GM18511 (cell line): ENCODE results near the gene GTF2B.
"Not testable (repeated sequence)": the region's sequence is repeated elsewhere in the genome, so short reads cannot be mapped to it uniquely, and the experiment has no call there.

Experiments used
- ATAC-seq: cut with Tn5 transposase; IDR thresholded peaks from one replicate; pipeline ENCODE4 v1.9.1; 2021; ENCODE audit warnings: mild to moderate bottlenecking, moderate library complexity; ENCODE audit not compliant: unreplicated experiment

The GTF2B gene

DNA sequence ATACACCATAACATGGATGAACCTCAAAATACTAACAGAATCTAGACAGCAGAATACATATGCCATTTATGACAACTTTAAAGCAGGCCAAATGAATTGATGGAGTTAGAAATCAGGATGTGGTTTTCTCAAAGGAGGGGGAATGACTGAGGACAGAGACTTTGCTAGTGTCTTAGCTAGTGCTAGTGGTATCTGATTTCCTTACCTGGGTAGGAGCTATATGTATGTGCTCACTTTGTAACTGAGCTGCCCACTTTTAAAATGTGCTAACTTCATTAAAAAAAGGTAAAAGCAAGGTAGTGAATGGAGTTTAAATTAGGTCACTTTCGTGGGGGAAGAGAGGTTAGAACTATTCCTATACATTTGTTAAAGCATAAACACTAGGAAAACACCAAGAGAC is 2.6 kb downstream of the GTF2B start:
- ATAC-seq = no peak

GRCh38 chr1:88885933-88886332 is 5.4 kb downstream of the GTF2B start:
- no peak for ATAC-seq

DNA sequence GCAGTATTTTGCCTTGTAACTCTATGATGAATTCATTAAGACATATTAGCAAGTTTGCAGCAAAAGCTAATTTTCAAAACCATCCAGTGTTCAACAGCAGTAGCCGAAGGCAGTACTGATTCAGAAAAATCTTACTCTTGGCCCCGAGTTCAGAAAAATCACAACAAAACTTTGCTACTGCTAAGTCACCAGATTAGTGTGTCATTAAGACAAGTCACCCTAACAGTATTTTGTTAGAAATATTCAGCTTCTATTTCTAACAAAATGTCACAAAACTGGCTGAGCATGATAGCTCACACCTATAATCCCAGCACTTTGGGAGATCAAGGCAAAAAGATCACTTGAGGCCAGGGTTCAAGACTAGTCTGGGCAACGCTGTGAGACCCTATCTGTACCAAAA is 8.2 kb downstream of the GTF2B start:
- no peak for ATAC-seq

DNA sequence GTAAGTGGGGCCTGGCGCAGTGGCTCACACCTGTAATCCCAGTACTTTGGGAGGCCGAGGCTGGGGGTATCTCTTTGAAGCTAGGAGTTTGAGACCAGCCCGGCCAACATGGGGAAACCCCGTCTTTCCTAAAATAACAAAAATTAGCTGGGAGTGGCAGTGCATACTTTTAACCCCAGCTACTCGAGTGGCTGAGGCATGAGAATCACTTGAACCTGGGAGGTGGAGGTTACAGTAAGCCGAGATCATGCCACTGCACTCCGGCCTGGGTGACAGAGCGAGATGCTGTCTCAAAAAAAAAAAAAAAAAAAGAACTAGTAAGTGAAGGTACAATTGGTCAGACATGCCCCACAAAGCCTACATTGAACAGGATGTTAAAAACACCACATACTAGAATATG is 10.7 kb downstream of the GTF2B start:
- not testable (repeated sequence) for ATAC-seq

DNA sequence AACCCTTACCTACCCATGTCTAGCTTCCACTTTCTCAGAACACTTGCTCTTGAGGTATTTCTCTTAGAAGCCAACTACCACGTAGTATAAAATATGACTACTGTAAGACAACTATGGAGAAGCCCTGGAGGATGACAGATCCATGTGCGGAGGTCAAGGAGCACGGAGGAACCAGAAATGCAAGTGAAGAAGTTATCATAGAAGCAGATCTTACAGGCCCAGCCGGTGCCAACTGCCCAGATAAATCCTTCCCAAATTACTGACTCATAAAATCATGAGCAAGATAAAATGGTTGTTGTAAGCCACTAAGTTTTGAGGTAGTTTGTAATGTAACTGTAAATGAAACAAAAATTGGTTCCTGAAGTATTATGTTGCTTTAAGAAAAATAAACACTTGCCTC is 12.6 kb downstream of the GTF2B start:
- ATAC-seq = no peak

DNA sequence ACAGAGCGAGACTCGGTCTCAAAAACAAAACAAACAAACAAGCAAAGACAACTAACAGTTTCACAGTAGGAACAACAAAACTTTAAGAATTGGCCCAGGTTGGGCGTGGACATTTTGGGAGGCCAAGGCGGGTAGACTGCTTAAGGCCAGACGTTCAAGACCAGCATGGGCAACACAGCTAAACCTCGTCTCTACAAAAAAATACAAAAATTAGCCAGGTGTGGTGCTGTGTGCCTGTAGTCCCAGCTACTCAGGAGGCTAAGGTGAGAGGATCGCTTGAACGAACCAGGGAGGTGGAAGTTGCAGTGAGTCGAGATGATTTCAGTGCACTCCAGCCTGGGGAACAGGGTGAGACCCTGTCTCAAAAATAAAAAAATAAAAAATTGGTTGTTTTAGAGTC is 13.5 kb downstream of the GTF2B start:
- ATAC-seq = no peak

DNA sequence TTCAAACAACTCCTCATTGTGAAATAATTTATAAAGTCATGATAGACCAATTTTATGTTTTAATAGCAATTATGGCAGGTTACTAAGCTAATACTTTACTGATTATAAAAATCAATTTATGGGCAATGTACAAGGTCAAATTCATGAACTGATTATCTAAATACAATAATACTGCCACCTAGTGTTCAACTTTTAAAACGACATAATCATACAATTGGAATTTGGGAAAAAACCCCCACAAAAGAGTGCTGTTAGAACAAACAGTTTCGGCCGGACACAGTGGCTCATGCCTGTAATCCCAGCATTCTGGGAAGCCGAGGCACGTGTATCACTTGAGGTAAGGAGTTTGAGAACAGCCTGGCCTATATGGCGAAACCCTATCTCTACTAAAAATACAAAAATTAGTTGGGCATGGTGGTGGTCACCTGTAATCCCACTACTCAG is 14.0 kb downstream of the GTF2B start:
- no peak for ATAC-seq

- ATAC-seq = no peak
Observed at GRCh38 chr1:88876573-88877365, 14.6 kb downstream of the GTF2B start.

- no peak for ATAC-seq
Observed at GRCh38 chr1:88875595-88875994, 15.8 kb downstream of the GTF2B start.

DNA sequence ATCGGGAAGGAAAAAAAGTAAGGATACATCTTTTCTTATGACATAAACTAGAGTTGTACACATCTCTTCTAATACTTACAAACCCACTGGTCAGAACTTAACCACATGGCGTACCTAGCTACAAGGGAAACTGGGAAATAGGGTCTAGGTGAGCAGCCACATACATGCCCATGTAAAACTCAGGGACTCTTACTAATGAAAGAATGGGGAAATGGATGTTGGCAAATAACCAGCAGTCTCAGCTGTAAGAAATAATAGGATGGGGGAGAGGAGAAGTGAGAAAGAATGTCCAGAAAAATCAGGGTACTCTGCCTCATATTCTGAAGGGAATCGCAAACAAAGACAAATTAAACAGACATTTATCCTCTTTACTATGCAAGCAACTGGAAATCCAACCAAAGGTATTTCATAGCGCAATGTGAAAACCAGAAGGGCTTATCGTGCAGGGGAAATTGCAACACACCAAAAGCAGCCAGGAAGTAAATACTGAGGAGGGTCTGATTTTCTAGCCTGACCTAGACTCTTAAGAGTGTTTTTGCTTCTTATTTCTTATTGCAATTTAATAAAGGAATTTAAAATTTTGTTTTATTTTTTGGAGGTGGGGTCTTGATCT is 17.5 kb downstream of the GTF2B start:
- no peak for ATAC-seq

DNA sequence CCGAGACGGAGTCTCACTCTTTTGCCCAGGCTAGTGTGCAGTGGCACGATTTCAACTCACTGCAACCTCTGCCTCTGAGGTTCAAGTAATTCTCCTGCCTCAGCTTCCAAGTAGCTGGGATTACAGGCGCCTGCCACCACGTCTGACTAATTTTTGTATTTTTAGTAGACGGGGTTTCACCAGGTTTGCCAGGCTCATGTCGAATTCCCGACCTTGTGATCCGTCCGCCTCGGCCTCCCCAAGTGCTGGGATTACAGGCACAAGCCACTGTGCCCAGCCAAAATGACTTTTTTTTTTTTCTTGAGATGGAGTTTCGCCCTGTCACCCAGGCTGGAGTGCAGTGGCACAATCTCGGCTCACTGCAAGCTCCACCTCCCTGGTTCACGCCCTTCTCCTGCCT is 21.7 kb downstream of the GTF2B start:
- ATAC-seq = not testable (repeated sequence)

DNA sequence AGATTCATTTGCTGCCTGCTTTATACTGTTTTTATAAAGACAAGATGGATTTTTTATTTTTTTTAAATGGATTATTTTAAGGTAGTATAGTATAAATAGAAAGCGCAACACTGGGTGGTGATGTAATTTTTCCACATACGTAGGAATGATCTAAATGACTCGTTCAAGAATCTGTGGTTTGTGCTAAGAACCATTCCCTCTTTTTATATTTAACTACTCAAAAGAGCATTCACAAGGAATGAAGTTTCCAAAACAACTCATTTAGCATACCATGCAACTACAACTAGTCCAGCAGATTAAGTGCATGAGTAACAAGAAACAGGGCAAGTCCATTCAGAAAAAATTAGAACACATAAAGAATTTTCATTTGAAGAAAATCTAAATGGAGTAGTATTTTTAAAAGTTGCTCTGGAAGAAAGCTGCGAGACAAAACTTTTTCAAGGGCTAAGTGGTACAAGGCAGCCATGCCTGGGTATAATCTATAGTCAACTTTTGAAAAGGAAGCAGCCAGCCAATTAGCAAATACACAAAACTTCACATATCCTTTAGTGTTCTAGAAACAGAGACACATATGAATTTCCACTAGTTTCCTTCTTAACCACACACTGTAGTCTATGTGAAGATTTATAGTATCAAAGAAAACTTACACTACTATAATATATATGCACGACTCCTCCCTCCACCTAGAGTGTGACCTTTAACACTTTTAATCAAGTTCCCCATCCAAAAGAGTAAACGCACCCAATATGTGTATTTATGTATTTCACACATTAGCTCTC is 23.4 kb downstream of the GTF2B start:
- no peak for ATAC-seq

- no peak for ATAC-seq
Observed at GRCh38 chr1:88851303-88852063, 39.9 kb downstream of the GTF2B start.

DNA sequence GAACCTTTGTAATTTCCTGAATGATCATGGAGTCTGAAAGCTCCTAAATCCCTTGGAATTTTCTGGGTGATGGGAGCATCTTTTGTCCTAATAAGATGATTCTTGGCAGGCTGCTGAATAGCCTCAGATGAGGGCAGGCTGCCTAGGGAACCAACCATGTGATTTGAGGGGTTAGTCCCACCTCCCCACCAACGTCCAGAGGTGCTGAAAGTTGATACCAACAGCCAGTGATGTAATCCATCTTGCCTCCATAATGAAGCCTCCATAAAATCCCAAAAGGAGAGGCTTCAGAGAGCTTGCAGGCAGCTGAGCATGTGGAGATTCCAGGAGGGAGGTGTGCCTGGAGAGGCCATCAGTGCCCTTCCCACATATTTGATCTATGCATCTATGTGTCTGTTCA is 43.7 kb downstream of the GTF2B start:
- no peak for ATAC-seq

DNA sequence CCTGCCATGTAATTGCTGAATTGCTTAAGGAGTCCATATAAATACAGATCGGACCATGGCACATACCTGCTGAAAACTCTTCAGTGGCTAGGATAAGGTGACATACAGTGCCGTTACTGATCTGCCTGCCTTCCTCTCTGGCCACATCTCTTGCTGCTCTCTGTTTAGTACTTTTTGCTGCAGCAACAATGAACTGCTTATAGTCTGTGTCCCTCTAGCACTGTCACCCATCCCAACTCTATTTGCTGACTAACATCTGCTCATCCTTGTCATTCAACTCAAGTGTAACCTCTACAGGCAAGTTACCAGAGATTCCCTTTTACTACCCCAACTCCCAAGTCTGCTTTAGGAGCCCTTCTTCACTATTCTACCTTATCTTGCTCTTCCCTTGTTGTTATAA is 65.6 kb downstream of the GTF2B start:
- no peak for ATAC-seq

GRCh38 chr1:88819642-88820041 is 71.7 kb downstream of the GTF2B start:
- not testable (repeated sequence) for ATAC-seq

GRCh38 chr1:88813471-88813870 is 77.9 kb downstream of the GTF2B start:
- no peak for ATAC-seq

- no peak for ATAC-seq
Observed at GRCh38 chr1:88812366-88812765, 79.0 kb downstream of the GTF2B start.

DNA sequence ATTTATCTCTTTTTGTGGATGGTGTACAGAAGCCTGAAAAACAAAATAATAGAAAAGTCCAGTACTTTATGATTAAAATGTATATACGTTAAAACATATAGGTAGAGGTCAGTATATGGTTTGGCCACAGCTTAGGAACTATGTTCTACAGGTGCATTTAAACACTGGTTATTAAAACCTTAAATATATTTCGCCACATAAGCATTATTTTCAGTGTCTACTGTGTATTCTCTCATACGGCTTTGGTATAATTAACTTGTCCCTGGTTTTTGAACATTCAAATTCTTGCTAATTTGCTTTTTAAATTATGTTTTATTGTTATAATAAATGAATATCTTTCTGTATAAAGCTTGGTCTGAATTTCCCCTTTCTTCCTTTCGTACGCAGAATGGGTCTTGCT is 87.9 kb downstream of the GTF2B start:
- no peak for ATAC-seq

DNA sequence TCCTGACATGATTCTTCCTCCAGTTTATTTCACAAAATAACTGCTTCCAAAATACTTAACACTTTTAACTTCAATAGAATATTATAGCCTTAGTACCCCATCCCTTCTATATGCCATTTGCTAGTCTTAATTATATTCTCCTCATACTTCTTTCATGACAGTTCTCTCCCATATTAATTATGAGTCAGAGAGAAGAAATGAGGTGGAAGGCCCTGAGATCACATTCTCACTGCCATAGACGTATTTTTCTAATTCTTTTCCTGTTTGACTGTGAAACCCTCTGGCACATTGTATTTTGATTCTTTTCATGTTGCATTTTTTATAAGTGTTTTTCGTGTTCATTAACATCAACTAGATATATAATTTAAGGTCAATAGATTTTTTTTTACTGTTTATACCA is 88.4 kb downstream of the GTF2B start:
- ATAC-seq = no peak
